Activated effector memory CD4-positive, alpha-beta T cell treated with anti-CD3 and anti-CD28 coated beads, Interleukin-2, amount 50 U/mL, for 16 hours (primary cell): ENCODE data around the gene ERC2.
"Not testable (repeated sequence)": the region's sequence is repeated elsewhere in the genome, so short reads cannot be mapped to it uniquely, and the experiment has no call there.

Source experiments
- DNase-seq: peaks from one replicate; pipeline ENCODE4 v3.0.0-alpha.2; 2020

The ERC2 gene

DNA sequence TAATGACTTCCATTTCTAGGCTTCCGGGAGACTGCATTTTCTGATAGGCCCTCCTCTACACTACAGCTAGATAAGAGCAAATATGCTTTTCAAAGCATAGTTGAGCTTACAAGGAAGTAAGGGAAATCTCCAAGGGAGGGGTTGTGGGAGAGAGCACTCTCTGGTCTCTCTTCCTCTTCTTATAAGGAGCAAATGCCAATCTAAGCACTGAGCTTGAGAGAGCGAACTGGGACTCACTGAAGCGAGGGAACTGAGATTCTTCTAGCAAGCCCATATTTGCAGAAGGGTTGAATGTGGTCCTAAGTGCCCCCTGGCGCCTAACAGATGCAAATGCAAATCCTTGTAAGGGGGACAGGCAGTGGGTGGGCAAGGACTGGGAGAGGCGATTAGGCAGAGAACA is 164.8 kb downstream of the ERC2 start:
- DNase-seq = no peak

GRCh38 chr3:56302417-56302816 is 165.8 kb downstream of the ERC2 start:
- DNase-seq = no peak

- DNase-seq = no peak
Measured at GRCh38 chr3:56297281-56297840, 170.9 kb downstream of the ERC2 start.

DNA sequence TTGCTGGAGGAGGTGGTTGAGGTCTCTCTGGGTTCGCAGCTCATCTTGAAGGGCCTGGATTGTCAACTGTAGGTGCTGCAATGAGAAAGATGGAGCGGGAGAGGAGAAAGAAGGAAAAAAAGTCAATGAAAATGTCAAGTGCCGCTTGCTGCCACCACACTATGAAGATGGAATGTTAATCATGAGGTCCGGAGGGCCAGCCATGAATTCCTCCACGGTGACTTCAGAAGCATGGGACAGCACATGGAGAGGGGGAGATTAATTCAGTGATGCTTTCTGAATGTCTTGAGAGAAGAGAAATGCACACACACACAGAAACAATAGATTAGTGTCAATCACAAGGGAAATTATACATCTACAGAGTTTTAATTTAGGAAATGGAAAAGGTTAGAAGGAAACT is 171.9 kb downstream of the ERC2 start:
- no peak for DNase-seq

DNA sequence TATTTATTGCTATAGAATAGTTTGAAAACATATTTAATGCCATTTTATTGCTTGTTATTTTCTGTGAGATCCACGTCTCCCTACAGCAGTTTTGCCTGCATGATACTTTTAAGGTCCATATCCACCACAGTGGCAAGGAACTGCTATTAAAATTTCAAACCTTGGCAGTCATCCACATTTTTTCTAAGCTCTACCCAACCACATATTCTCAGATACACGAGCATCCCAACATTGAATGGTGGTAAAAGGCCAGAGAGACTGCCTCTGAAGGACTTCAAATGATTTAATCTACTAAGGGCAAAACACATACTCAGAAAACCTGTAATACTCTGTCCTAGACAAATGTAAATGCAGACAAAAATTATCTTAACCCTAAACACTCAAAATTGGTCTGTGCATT is 173.1 kb downstream of the ERC2 start:
- no peak for DNase-seq

DNA sequence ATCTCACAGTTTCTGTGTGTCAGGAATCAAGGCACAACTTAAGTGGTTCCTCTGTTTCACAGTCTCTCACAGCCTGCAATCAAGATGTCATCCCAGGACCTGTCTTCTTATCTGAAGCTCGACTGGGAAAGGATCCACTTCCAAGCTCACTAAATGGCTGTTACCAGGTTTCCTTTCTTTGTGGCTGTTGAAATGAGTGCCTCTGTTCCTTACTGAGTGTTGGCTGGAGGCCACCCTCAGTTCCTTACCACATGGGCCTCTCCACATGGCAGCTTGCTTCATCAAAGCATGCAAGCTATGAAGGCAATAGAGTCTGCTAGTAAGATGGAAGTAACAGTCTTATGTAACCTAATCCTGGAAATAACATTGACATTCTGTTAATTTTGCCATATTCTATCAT is 174.0 kb downstream of the ERC2 start:
- DNase-seq = no peak

GRCh38 chr3:56291953-56292352 is 176.3 kb downstream of the ERC2 start:
- DNase-seq = no peak

DNA sequence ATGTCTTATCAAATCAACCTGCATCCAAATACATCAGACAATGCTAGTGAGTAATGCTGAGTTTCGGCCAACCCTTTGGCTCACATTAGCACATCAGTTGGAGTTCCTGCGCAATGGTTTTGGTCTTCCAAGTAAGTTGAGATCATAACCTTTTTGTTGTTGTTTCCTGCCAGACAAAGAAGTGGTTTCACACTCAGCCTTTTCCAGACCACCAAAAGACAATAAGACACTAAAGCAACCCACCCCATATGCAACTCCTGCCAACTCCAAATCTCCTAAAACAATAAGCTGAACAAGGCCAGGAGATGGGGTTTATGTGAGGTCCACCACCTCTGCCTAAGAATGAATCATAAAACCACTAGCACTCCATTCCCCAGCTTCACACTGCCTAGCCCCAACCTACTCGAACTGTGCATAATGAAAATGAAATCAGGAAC is 177.0 kb downstream of the ERC2 start:
- DNase-seq = no peak

DNA sequence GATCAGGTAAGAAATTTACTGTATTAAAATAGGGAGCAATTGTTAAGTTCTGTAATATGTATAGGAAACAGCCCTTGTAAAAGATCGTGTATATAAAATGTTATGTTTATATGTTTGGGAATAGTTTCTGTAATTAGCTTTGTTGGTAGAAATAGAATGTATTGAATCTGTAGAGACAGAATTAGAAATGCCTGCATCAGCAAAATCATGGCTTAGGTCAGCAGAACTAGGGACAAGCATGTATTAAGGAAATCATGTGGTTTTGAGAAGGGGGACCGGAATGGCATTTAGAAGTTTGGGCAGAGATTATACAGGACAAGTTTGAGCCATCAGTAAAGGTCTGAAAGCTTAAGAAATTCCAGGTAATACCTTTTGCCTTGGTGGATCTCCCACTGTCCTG is 177.9 kb downstream of the ERC2 start:
- DNase-seq = no peak

GRCh38 chr3:56288258-56288657 is 180.0 kb downstream of the ERC2 start:
- no peak for DNase-seq

- DNase-seq = no peak
Measured at GRCh38 chr3:56282341-56282740, 185.9 kb downstream of the ERC2 start.

- no peak for DNase-seq
Measured at GRCh38 chr3:56277236-56277635, 191.0 kb downstream of the ERC2 start.

GRCh38 chr3:56275120-56275519 is 193.1 kb downstream of the ERC2 start:
- no peak for DNase-seq

DNA sequence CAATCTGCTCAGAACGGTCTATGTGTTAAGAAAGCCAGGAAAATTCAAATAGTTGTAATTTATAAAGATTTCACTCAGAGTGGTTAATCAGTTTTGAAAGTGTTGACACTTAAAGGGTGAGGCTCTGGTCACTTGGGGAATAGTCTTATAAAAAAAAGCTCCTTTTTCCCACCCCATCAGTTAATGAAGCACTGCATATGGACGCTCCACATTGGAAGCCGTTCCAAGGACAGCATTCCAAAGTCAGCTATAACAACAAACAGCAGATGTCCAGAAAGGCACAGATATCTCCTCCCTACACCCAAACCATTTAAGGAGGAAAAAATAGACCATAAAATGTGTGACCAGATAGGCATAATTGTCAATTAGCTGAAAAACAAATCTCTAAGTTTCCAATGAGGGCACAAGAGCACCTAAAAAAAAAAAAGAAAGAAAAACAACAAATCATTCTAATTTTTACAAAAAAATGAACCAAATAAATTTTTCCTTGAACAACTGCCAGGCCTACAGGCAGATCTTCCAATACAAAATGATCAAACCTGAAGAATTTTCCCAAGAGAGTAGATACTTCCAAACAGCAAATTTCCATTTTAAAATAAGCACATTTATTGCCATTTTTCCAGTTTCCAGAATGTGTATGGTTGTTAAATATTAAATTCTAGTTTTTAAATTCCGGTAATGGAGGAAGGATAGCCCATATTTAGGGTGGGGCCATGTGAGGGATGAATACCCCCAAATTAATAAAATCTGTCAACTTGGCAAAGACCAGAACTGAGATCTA is 198.3 kb downstream of the ERC2 start:
- DNase-seq = no peak

DNA sequence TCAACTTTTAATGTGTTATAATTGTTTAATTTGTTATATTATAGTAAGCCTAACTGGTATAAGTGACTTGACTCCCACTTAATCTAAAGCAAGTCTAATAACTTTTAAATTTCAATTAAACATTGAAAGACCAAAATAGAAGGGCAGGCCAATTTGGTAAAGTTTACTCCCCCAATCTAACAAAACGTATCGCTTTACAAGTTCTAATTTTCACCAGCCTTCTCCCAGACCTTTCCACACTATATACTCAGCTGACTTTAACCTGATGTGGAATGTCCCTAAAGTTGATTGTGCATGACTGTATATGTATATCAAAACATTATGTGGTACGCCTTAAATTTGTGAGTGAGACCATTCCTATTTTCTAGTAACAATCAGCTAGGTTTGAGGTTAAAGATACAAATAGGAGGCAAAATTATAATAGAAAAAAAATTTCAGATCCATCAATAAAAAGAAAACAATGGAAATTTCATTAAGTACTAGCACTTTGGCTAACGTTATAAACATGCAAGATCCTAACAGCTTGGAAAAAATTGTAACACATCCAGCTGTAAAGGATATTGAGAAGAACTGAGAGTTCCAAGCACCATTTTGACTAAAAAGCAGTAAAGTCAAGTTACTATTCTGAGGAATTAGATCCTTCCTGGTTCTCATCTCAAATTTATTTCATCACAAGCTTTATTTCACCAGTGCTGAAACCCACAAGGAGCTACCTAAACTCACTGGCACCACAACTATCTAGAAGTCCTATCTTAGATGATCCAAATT is 199.5 kb downstream of the ERC2 start:
- no peak for DNase-seq

- not testable (repeated sequence) for DNase-seq
Measured at GRCh38 chr3:56261852-56262251, 206.4 kb downstream of the ERC2 start.

GRCh38 chr3:56260262-56260661 is 208.0 kb downstream of the ERC2 start:
- no peak for DNase-seq

- no peak for DNase-seq
Measured at GRCh38 chr3:56257826-56258225, 210.4 kb downstream of the ERC2 start.

GRCh38 chr3:56254835-56255234 is 213.4 kb downstream of the ERC2 start:
- DNase-seq = no peak

- DNase-seq = no peak
Measured at GRCh38 chr3:56253941-56254665, 214.2 kb downstream of the ERC2 start.

DNA sequence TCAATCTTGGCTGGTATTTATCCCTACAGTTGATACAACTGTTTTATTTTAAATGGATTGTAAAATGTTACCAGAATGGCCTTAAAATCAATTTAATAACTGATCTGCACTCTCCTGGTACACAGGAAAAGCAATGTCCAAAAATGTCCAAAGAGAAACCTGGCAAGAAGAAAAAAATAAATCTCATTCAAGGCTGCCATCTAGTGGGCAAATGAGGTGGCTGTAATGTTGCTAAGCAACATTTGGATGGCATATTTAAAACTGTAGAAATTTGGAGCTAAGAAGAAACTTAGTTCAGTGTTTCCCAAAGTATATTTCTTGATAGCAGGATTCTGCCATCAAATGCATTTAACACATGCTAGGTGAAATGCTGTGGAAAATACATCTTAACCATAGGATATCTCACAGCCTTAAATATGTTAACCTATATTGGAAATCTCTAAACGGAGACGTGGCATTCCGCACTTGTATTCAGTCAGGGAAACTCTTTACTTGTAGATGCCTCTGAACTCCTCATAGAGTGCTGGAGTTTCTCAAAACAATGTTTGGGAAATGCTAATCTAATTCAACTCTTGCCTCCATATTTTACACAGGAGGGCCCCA is 216.8 kb downstream of the ERC2 start:
- no peak for DNase-seq

- no peak for DNase-seq
Measured at GRCh38 chr3:56248021-56248420, 220.2 kb downstream of the ERC2 start.

GRCh38 chr3:56238299-56238698 is 230.0 kb downstream of the ERC2 start:
- DNase-seq = no peak
